Measurements from ENCODE around the gene TRDN.
"Not testable (repeated sequence)": the region's sequence is repeated elsewhere in the genome, so short reads cannot be mapped to it uniquely, and the experiment has no call there.

TRDN gene

GRCh38 chr6:123507582-123507981, 129.2 kb downstream of the TRDN start:
- DNase-seq (ENCODE audit: low read depth in 2 of 2), result no peak

DNA sequence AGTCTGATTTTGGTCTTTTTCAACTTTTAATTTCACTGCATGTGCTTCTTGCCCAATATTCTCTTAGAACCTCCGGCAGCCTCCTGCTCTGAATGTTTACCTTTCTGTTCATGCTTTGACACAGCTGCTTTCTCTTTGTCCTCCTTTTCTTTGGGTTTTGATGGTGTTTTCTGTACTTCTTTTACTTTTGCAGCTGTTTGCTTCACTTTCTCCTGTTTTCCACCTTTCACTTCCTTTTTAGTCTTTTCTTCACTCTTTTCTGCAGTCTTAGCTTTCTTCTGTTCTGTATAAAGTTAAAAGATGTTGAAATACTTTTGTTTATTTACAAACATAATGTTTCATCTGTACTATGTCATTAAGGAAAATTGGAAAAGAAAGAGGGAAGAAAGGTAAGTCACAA, 133.1 kb downstream of the TRDN start:
- no peak for DNase-seq (ENCODE audit: low read depth in 2 of 2)

- DNase-seq (ENCODE audit: low read depth in 2 of 2), result no peak
Observed at GRCh38 chr6:123497025-123497424, 139.7 kb downstream of the TRDN start.

GRCh38 chr6:123489589-123489988, 147.2 kb downstream of the TRDN start:
- no peak for DNase-seq (ENCODE audit: low read depth in 2 of 2)

DNA sequence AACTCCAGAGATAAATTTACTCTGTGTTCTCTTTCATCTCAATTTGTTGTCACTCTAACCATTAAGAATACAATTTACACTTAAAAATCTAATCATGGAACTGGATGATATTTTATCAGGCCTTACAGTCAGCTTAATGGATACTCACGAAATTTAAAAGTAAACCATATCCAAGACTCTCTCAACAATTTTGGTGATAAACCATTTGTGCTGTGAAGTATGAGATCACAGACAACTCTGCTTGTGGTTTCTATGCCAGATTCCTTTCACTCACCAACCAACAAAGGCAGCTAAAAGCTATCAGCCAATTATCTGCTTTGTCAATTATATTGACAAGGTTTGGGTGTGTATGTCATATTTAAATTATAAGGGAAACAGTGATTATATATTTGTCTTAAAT, 155.8 kb downstream of the TRDN start:
- no peak for DNase-seq (ENCODE audit: low read depth in 2 of 2)

DNA sequence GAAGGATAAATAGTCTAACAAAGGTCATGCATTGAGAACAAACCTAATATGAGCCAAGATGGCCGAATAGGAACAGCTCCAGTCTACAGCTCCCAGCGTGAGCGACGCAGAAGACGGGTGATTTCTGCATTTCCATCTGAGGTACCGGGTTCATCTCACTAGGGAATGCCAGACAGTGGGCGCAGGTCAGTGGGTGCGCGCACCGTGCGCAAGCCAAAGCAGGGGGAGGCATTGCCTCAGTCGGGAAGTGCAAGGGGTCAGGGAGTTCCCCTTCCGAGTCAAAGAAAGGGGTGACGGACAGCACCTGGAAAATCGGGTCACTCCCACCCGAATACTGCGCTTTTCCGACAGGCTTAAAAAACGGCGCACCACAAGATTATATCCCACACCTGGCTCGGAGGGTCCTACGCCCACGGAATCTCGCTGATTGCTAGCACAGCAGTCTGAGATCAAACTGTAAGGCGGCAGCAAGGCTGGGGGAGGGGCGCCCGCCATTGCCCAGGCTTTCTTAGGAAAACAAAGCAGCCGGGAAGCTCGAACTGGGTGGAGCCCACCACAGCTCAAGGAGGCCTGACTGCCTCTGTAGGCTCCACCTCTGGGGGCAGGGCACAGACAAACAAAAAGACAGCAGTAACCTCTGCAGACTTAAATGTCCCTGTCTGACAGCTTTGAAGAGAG, 164.6 kb downstream of the TRDN start:
- not testable (repeated sequence) for DNase-seq (ENCODE audit: low read depth in 2 of 2)

DNA sequence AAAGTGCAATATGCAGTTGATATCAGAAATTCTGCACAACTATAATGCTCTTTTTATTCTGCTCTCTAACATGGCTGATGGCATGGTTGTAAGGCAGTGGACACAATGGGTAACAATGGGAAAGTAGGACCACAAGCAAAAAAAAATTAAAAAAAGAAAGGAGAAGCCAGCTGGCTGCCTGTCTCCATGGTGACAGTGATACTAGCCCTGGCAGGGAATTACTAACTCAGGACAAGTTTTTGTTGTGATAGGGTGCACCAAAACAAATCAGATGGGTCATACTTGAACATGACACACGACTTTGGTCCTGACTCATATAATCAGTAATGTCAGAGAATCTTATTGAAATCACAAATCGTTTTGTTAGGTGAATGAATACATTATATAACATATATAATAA, 169.4 kb downstream of the TRDN start:
- DNase-seq (ENCODE audit: low read depth in 2 of 2), result no peak

- no peak for DNase-seq (ENCODE audit: low read depth in 2 of 2)
Observed at GRCh38 chr6:123462152-123462551, 174.6 kb downstream of the TRDN start.

DNA sequence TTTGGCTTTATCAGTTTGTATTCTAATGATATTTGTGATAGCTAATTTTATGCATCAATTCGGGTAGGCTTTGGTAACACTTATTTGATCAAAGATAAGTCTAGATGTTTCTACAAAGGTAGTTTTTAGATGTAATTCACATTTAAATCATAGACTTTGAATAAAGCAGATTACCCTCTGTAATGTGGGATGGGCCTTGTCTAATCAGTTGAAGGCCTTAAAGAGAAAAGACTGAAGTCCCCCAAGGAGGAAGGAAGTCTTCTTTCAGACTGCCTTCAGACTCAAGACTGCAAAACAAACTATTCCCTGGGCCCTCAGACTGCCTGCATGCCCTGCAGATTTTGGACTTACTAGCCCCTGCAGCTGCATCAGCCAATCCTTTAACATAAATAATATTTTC, 178.5 kb downstream of the TRDN start:
- DNase-seq (ENCODE audit: low read depth in 2 of 2), result no peak

- DNase-seq (ENCODE audit: low read depth in 2 of 2), result no peak
Observed at GRCh38 chr6:123456836-123457235, 179.9 kb downstream of the TRDN start.

- DNase-seq (ENCODE audit: low read depth in 2 of 2), result no peak
Observed at GRCh38 chr6:123454448-123454847, 182.3 kb downstream of the TRDN start.

- not testable (repeated sequence) for DNase-seq (ENCODE audit: low read depth in 2 of 2)
Observed at GRCh38 chr6:123453071-123453470, 183.7 kb downstream of the TRDN start.

DNA sequence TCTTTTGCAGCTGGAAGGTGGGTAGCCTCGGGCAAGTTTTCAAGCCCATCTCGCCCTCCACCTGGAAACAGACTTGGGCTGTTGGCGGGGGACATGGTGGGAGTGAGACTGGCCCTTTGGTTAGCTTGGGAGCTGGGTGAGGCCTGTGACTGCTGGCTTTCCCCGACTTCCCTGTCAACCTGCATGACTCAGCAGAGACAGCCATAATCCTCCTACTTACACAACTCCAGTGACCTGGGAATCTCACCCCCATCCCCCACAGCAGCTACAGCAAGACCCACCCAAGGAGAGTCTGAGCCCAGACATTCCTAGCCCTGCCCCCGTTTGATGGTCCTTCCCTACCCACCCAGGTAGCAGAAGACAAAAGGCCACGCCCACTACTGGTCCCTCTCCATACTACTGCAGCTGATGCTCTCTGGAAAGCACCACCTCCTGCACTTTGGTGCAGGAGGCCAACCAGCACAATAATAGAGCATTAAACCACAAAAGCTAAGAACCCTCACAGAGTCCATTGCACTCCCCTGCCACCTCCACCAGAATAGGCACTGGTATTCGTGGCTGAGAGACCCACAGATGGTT, 188.4 kb downstream of the TRDN start:
- DNase-seq (ENCODE audit: low read depth in 2 of 2), result no peak

DNA sequence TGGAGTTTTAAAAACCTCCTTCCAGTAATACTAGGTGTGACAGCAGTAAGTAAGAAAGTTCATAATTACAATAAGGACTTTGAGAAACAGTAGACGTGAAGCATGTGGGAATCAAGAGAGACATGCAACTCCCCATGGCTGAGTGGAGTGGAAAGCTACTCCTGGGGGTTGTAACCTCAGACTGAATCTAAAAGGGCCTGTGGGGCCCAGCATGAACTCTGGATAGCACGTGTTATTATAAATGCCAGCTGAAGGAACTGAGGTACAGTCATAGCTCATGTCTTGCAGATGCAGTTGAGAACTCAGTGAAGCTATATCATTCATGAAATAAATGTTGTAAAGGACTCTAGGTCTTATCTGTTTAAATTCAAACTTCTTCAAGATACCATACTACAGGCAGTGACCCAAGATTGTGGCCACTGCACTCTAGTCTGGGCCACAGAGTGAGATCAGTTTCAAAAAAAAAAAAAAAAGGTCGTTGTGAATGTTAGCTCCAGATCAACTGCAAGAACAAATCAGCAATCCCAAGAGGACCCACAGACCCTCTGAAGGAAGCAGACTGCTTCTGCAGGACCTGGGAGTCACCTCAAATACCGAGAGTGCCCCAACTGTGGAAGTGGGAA, 189.3 kb downstream of the TRDN start:
- DNase-seq (ENCODE audit: low read depth in 2 of 2), result no peak

GRCh38 chr6:123439371-123439770, 197.4 kb downstream of the TRDN start:
- DNase-seq (ENCODE audit: low read depth in 2 of 2), result no peak

- DNase-seq (ENCODE audit: low read depth in 2 of 2), result no peak
Observed at GRCh38 chr6:123434186-123434585, 202.6 kb downstream of the TRDN start.

- DNase-seq (ENCODE audit: low read depth in 2 of 2), result no peak
Observed at GRCh38 chr6:123430970-123431369, 205.8 kb downstream of the TRDN start.

GRCh38 chr6:123427008-123427407, 209.7 kb downstream of the TRDN start:
- DNase-seq (ENCODE audit: low read depth in 2 of 2), result no peak

GRCh38 chr6:123423130-123423529, 213.6 kb downstream of the TRDN start:
- DNase-seq (ENCODE audit: low read depth in 2 of 2), result no peak

- DNase-seq (ENCODE audit: low read depth in 2 of 2), result no peak
Observed at GRCh38 chr6:123420512-123420911, 216.2 kb downstream of the TRDN start.

GRCh38 chr6:123418071-123418470, 218.7 kb downstream of the TRDN start:
- DNase-seq (ENCODE audit: low read depth in 2 of 2), result no peak

- DNase-seq (ENCODE audit: low read depth in 2 of 2), result no peak
Observed at GRCh38 chr6:123417535-123417934, 219.2 kb downstream of the TRDN start.

- no peak for DNase-seq (ENCODE audit: low read depth in 2 of 2)
Observed at GRCh38 chr6:123415844-123416468, 220.8 kb downstream of the TRDN start.
